HEK293 (cell line): ENCODE measurements around the gene COP1.

Experiments
- CTCF ChIP-seq: fragments of 450-650 bp; formaldehyde crosslinking; IDR thresholded peaks from 2 replicates; pipeline ENCODE4 v1.5.1; 2016; ENCODE audit warnings: missing biosample characterization, missing genetic modification characterization
- HOXC10 ChIP-seq: sonication (generic); formaldehyde crosslinking; IDR thresholded peaks from 2 replicates; pipeline ENCODE4 v1.8.1; 2023; ENCODE audit warnings: mild to moderate bottlenecking, missing genetic modification reagents
- KLF16 ChIP-seq: fragments of 450-650 bp; formaldehyde crosslinking; IDR thresholded peaks from 2 replicates; pipeline ENCODE4 v1.5.1; 2017; ENCODE audit warnings: missing biosample characterization, missing genetic modification characterization
- SP3 ChIP-seq: fragments of 450-650 bp; formaldehyde crosslinking; IDR thresholded peaks from 2 replicates; pipeline ENCODE4 v1.5.1; 2016; ENCODE audit warnings: missing biosample characterization, missing genetic modification characterization
- ZBTB20 ChIP-seq: fragments of 450-650 bp; formaldehyde crosslinking; IDR thresholded peaks from 2 replicates; pipeline ENCODE4 v1.5.1; 2016; ENCODE audit warnings: missing biosample characterization, missing genetic modification characterization
- ZNF132 ChIP-seq: fragments of 450-650 bp; formaldehyde crosslinking; IDR thresholded peaks from 2 replicates; pipeline ENCODE4 v1.5.1; 2017; ENCODE audit warnings: missing biosample characterization, missing genetic modification characterization, borderline replicate concordance
- ZNF133 ChIP-seq: fragments of 450-650 bp; formaldehyde crosslinking; IDR thresholded peaks from 2 replicates; pipeline ENCODE4 v1.5.1; 2016; ENCODE audit warnings: missing biosample characterization, missing genetic modification characterization
- ZNF394 ChIP-seq: fragments of 450-650 bp; formaldehyde crosslinking; IDR thresholded peaks from 2 replicates; pipeline ENCODE4 v1.5.1; 2016; ENCODE audit warnings: missing biosample characterization, missing genetic modification characterization, mild to moderate bottlenecking, moderate library complexity, borderline replicate concordance
- ZNF398 ChIP-seq: fragments of 450-650 bp; formaldehyde crosslinking; IDR thresholded peaks from 2 replicates; pipeline ENCODE4 v1.5.1; 2017; ENCODE audit warnings: missing biosample characterization, missing genetic modification characterization

GRCh38 chr1:175981128-175981527 is 226.0 kb downstream of the COP1 start:
- TF ChIP-seq CTCF (no peak), ZBTB20 (tag by site-specific recombination) (no peak), SP3 (tag by site-specific recombination) (no peak), ZNF394 (no peak), ZNF398 (tag by site-specific recombination) (no peak), HOXC10 (CRISPR knock-in tag) (no peak), KLF16 (no peak), ZNF133 (tag by site-specific recombination) (no peak), ZNF132 (tag by site-specific recombination) (no peak)
